Measurements from ENCODE around the gene NFKBIB. TPM values are rescaled to one million over a fixed set of nuclear protein-coding genes. Genes with fewer than 3 reads are reported as not detected.

The NFKBIB gene
- total RNA-seq, 4 donors from 2014 or later, result 24.1 to 39.4 (median 35.8) TPM

GRCh38 chr19:38898788-38899446 is 852 bp upstream of the NFKBIB start:
- intact Hi-C loops (cut with DNase I), result no loop called here
- Histone ChIP-seq H3K4me1 (peaks cover 30 to 64% (median 52%) of the 10 kb centered on the region in 4 donors), H3K9me3 (no peaks in the 10 kb centered on the region), H3K4me3 (peak overlapping the region; percentile 74 to 97 (median 78)), H3K36me3 (peaks cover 0 to 3% (median 1%) of the 10 kb centered on the region in 4 donors), H3K27ac (replicated peaks in 1 of 4) (peak overlapping the region; percentile 87 to 94 (median 90)), H3K27me3 (no peaks in the 10 kb centered on the region)
- WGBS, result 10% methylated on average over 22 of the region's 25 CpGs
- DNase-seq (ENCODE audit: extremely low spot score), result no peak
- TF ChIP-seq EP300 (IDR thresholded peaks at IDR 0.05), result no peak
- TF ChIP-seq CTCF (IDR thresholded peaks at IDR 0.05), result peak in 1 of 3 experiments; percentile 11
- TF ChIP-seq POLR2AphosphoS5 (IDR thresholded peaks at IDR 0.05), result no peak

- H3K36me3 ChIP-seq, result peaks cover 4 to 12% (median 8%) of the 10 kb centered on the region in 4 donors
- WGBS, result 3% methylated on average over 7 of the region's 8 CpGs
- TF ChIP-seq POLR2AphosphoS5 (IDR thresholded peaks at IDR 0.05), result no peak
- no peak for TF ChIP-seq EP300 (IDR thresholded peaks at IDR 0.05)
- TF ChIP-seq POLR2A (IDR thresholded peaks at IDR 0.05; ENCODE audit: low read depth), result no peak
- TF ChIP-seq CTCF (IDR thresholded peaks at IDR 0.05), result no peak
- no peaks in the 10 kb centered on the region for H3K9me3 ChIP-seq
- intact Hi-C loops (cut with DNase I), result no loop called here
- H3K4me1 ChIP-seq, result peaks cover 26 to 53% (median 48%) of the 10 kb centered on the region in 4 donors
- H3K27ac ChIP-seq (replicated peaks in 1 of 4), result peak overlapping the region; percentile 87 to 94 (median 92)
- peak overlapping the region; percentile 74 to 97 (median 78) for H3K4me3 ChIP-seq
- no peak for DNase-seq (ENCODE audit: extremely low spot score)
- H3K27me3 ChIP-seq, result no peaks in the 10 kb centered on the region
Measured at GRCh38 chr19:38900202-38900629, 447 bp downstream of the NFKBIB start.

- peak overlapping the region; percentile 74 to 97 (median 78) for H3K4me3 ChIP-seq
- peak overlapping the region; percentile 87 to 94 (median 92) for H3K27ac ChIP-seq (replicated peaks in 1 of 4)
- no peak for TF ChIP-seq POLR2A (IDR thresholded peaks at IDR 0.05; ENCODE audit: low read depth)
- TF ChIP-seq CTCF (IDR thresholded peaks at IDR 0.05), result no peak
- no peak for TF ChIP-seq EP300 (IDR thresholded peaks at IDR 0.05)
- no peak for TF ChIP-seq POLR2AphosphoS5 (IDR thresholded peaks at IDR 0.05)
Measured at GRCh38 chr19:38900743-38901190, 998 bp downstream of the NFKBIB start.

GRCh38 chr19:38901683-38902082 is 1.9 kb downstream of the NFKBIB start:
- Histone ChIP-seq H3K27ac (replicated peaks in 1 of 4) (no peak overlapping the region), H3K27me3 (no peaks in the 10 kb centered on the region), H3K4me3 (no peak overlapping the region), H3K36me3 (peaks cover 12 to 25% (median 21%) of the 10 kb centered on the region in 4 donors), H3K4me1 (peaks cover 24 to 41% (median 39%) of the 10 kb centered on the region in 4 donors), H3K9me3 (no peaks in the 10 kb centered on the region)
- intact Hi-C loops (cut with DNase I), result no loop called here
- TF ChIP-seq CTCF (IDR thresholded peaks at IDR 0.05), result no peak
- TF ChIP-seq EP300 (IDR thresholded peaks at IDR 0.05), result no peak
- TF ChIP-seq POLR2A (IDR thresholded peaks at IDR 0.05; ENCODE audit: low read depth), result no peak
- TF ChIP-seq POLR2AphosphoS5 (IDR thresholded peaks at IDR 0.05), result no peak
- 100% methylated on average over 1 of the region's 1 CpG for WGBS
- no peak for DNase-seq (ENCODE audit: extremely low spot score)

More at GRCh38 chr19:38900743-38901190, 998 bp downstream of the NFKBIB start:
- intact Hi-C loops (cut with DNase I), result no loop called here
- DNase-seq (ENCODE audit: extremely low spot score), result no peak
- no peaks in the 10 kb centered on the region for H3K27me3 ChIP-seq
- WGBS, result 29% methylated on average over 3 of the region's 3 CpGs
- no peaks in the 10 kb centered on the region for H3K9me3 ChIP-seq
- H3K36me3 ChIP-seq, result peaks cover 8 to 17% (median 14%) of the 10 kb centered on the region in 4 donors
- peaks cover 24 to 48% (median 45%) of the 10 kb centered on the region in 4 donors for H3K4me1 ChIP-seq
